Upper lobe of right lung (tissue), 1 donor: ENCODE data around the gene SFXN4. TPM values are rescaled to one million over a fixed set of nuclear protein-coding genes. Genes with fewer than 3 reads are reported as not detected.

Experiments used
- ATAC-seq: fragments of 200-7000 bp; cut with Tn5 transposase; one replicate; pipeline ENCODE4 v1.9.1; 2020; ENCODE audit warnings: mild to moderate bottlenecking, moderate library complexity
- DNase-seq: peaks from one replicate; pipeline ENCODE4 v3.0.0-alpha.2; 2020
- H3K27ac ChIP-seq: fragments of 200-600 bp; one replicate; pipeline ENCODE4 v1.8.0; 2022
- H3K27me3 ChIP-seq: fragments of 200-600 bp; one replicate; pipeline ENCODE4 v1.8.0; 2022; ENCODE audit warnings: mild to moderate bottlenecking
- H3K36me3 ChIP-seq: fragments of 200-600 bp; one replicate; pipeline ENCODE4 v1.8.0; 2022
- H3K4me1 ChIP-seq: fragments of 200-600 bp; one replicate; pipeline ENCODE4 v1.8.0; 2022
- H3K4me3 ChIP-seq: fragments of 200-600 bp; one replicate; pipeline ENCODE4 v1.8.0; 2022; ENCODE audit warnings: mild to moderate bottlenecking
- H3K9me3 ChIP-seq: fragments of 200-600 bp; one replicate; pipeline ENCODE4 v1.8.0; 2022
- CTCF ChIP-seq: fragments of 200-600 bp; IDR thresholded peaks from one replicate; pipeline ENCODE4 v1.8.0; 2022; ENCODE audit warnings: antibody characterized with exemption
- intact Hi-C: fragments of 100-400 bp; cut with DNase I; formaldehyde crosslinking; loops from one replicate; pipeline ENCODE4 v1.11.0; 2022
- total RNA-seq: library from RNA; stranded (reverse); fragmentation: NEBNext Ultra II Directional; extraction: Animal tissue kit (Norgen Biotek cat#: 25700); gene quantifications from one replicate; pipeline ENCODE4 v1.2.1, GENCODE V29; 2021
- donor health status: DM: no; HTN: yes; CAD: no; lungs with severe emphysema.

The SFXN4 gene
- total RNA-seq, 1 donor from 2014 or later = 20.8 TPM

- intact Hi-C loops = no loop called here
- Histone ChIP-seq H3K27ac (no peak overlapping the region), H3K4me3 (peak overlapping the region; percentile 69), H3K27me3 (no peaks in the 10 kb centered on the region), H3K36me3 (peaks cover 20% of the 10 kb centered on the region), H3K9me3 (no peaks in the 10 kb centered on the region), H3K4me1 (peaks cover 10% of the 10 kb centered on the region)
- DNase-seq (no peak), ATAC-seq (no peak)
- TF ChIP-seq CTCF = no peak
Observed at GRCh38 chr10:119105155-119105554, 60.4 kb downstream of the SFXN4 start.

- no peaks in the 10 kb centered on the region for H3K9me3 ChIP-seq
- DNase-seq = peak; percentile 71
- peaks cover 10% of the 10 kb centered on the region for H3K4me1 ChIP-seq
- peak overlapping the region; percentile 69 for H3K4me3 ChIP-seq
- intact Hi-C loops = no loop called here
- no peak for TF ChIP-seq CTCF
- H3K36me3 ChIP-seq = peaks cover 15% of the 10 kb centered on the region
- H3K27me3 ChIP-seq = no peaks in the 10 kb centered on the region
- ATAC-seq = no peak
- peak overlapping the region; percentile 55 for H3K27ac ChIP-seq
Observed at GRCh38 chr10:119104654-119105015, 60.9 kb downstream of the SFXN4 start.

- ATAC-seq (peak; percentile 98), DNase-seq (peak; percentile 90)
- intact Hi-C loops = no loop called here
- Histone ChIP-seq H3K9me3 (no peaks in the 10 kb centered on the region), H3K36me3 (peaks cover 11% of the 10 kb centered on the region), H3K27ac (peak within 1 kb of the TSS; percentile 55), H3K27me3 (no peaks in the 10 kb centered on the region), H3K4me1 (peaks cover 10% of the 10 kb centered on the region), H3K4me3 (peak within 1 kb of the TSS; percentile 69)
- no peak for TF ChIP-seq CTCF
Observed at GRCh38 chr10:119103903-119104653, 61.4 kb downstream of the SFXN4 start, which contains the start of gene DENND10. DENND10 (plus strand) TSS chr10:119104113; CDS start chr10:119104143, 30 bp downstream.

- no peak for TF ChIP-seq CTCF
- Histone ChIP-seq H3K27me3 (no peaks in the 10 kb centered on the region), H3K4me1 (peaks cover 10% of the 10 kb centered on the region), H3K4me3 (no peak overlapping the region), H3K36me3 (peaks cover 4% of the 10 kb centered on the region), H3K27ac (no peak overlapping the region), H3K9me3 (no peaks in the 10 kb centered on the region)
- intact Hi-C loops = no loop called here
- no peak for DNase-seq
- no peak for ATAC-seq
Observed at GRCh38 chr10:119103241-119103902, 62.1 kb downstream of the SFXN4 start.

GRCh38 chr10:119101366-119102098 is 64.0 kb downstream of the SFXN4 start:
- TF ChIP-seq CTCF = no peak
- no peak for ATAC-seq
- H3K27me3 ChIP-seq = no peaks in the 10 kb centered on the region
- no peak overlapping the region for H3K4me3 ChIP-seq
- DNase-seq = no peak
- no peaks in the 10 kb centered on the region for H3K9me3 ChIP-seq
- H3K4me1 ChIP-seq = peaks cover 10% of the 10 kb centered on the region
- intact Hi-C loops = no loop called here
- no peaks in the 10 kb centered on the region for H3K36me3 ChIP-seq
- no peak overlapping the region for H3K27ac ChIP-seq
